ENCODE results near the gene TLE5.

The TLE5 gene

DNA sequence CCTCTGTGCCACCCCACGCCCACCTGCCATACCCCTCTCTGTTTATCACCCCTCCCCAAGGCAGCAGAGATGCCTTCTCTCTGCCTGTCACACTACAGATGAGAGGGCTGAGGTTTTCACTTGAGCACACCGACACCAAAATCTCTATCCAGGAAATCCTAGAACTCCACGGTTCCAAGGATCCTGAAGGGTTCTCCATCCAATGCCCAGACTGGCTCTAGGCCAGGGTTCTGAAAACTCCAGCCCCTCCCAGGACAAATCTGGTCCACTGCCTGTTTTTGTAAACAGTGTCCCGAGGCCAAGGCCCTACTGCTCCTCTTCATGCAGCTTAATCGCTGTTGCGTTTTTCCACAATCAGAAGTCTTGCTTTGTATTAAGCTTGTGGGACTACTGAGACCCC, 53.3 kb downstream of the TLE5 start:
- no peak overlapping the region for H3K27ac ChIP-seq
- DNase-seq, result no peak
- H3K36me3 ChIP-seq (replicated peaks), result no peaks in the 10 kb centered on the region

GRCh38 chr19:3007975-3008374, 54.3 kb downstream of the TLE5 start:
- no peak for TF ChIP-seq CTCF (IDR thresholded peaks at IDR 0.05; ENCODE audit: low read depth, low read length, missing control alignments)
- peaks cover 1% of the 10 kb centered on the region for H3K27me3 ChIP-seq (replicated peaks)
- DNase-seq, result no peak
- no peaks in the 10 kb centered on the region for H3K36me3 ChIP-seq (replicated peaks)
- H3K4me3 ChIP-seq (ENCODE audit: low read depth, low read length), result no peak overlapping the region
- H3K27ac ChIP-seq, result no peak overlapping the region
- in situ Hi-C loops (cut with HindIII; ENCODE audit: low pct_ligation_motif_present, low sequenced_read_pairs), result no loop called here

More for the DNA sequence above, 53.3 kb downstream of the TLE5 start:
- H3K4me3 ChIP-seq (ENCODE audit: low read depth, low read length), result no peak overlapping the region
- in situ Hi-C loops (cut with HindIII; ENCODE audit: low pct_ligation_motif_present, low sequenced_read_pairs), result no loop called here
- TF ChIP-seq CTCF (IDR thresholded peaks at IDR 0.05; ENCODE audit: low read depth, low read length, missing control alignments), result no peak
- H3K27me3 ChIP-seq (replicated peaks), result peaks cover 2% of the 10 kb centered on the region

GRCh38 chr19:3006075-3006767, 56.1 kb downstream of the TLE5 start:
- no peak overlapping the region for H3K4me3 ChIP-seq (ENCODE audit: low read depth, low read length)
- no peaks in the 10 kb centered on the region for H3K27me3 ChIP-seq (replicated peaks)
- TF ChIP-seq CTCF (IDR thresholded peaks at IDR 0.05; ENCODE audit: low read depth, low read length, missing control alignments), result no peak
- no peak for DNase-seq
- H3K36me3 ChIP-seq (replicated peaks), result no peaks in the 10 kb centered on the region
- in situ Hi-C loops (cut with HindIII; ENCODE audit: low pct_ligation_motif_present, low sequenced_read_pairs), result no loop called here
- no peak overlapping the region for H3K27ac ChIP-seq

DNA sequence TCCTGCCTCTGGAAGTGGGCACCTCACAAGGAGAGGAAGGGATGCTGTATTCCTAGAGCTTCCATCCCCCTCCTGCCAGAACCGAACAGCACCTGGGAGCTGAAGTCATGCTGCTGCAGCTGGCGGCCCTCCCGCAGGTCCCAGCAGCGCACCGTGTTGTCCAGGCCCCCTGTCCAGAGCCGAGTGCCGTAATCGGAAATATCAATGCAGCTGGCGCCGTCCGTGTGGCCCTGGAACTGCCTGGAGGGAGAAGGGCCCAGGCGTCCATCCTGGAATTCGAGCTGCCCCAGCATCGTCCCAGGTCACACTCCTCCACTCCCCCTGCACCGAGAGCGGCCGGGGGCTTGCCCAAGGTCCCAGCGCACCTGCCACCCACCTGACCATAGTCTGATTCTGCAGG, 57.0 kb downstream of the TLE5 start:
- no peak overlapping the region for H3K4me3 ChIP-seq (ENCODE audit: low read depth, low read length)
- H3K27ac ChIP-seq, result no peak overlapping the region
- no peaks in the 10 kb centered on the region for H3K36me3 ChIP-seq (replicated peaks)
- no peak for TF ChIP-seq CTCF (IDR thresholded peaks at IDR 0.05; ENCODE audit: low read depth, low read length, missing control alignments)
- in situ Hi-C loops (cut with HindIII; ENCODE audit: low pct_ligation_motif_present, low sequenced_read_pairs), result no loop called here
- DNase-seq, result no peak
- H3K27me3 ChIP-seq (replicated peaks), result no peaks in the 10 kb centered on the region

DNA sequence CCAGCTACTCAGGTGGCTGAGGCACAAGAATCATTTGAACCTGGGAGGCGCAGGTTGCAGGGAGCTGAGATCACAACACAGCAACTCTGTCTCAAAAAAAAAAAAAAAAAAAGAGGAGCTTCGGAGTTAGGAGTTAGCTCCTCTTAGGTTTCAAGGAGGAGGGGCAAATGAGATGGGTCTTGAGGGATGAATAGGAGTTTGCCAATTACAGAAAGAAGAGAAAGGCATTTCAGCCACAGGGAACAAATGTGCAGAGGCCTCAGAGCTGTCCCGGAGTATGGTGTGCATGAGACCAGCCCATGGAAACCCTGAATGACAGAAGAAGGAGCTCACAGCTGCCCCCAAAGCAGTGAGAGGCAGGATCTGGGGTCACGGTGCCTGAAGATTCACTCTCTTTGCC, 57.8 kb downstream of the TLE5 start:
- no peaks in the 10 kb centered on the region for H3K27me3 ChIP-seq (replicated peaks)
- no peak overlapping the region for H3K27ac ChIP-seq
- in situ Hi-C loops (cut with HindIII; ENCODE audit: low pct_ligation_motif_present, low sequenced_read_pairs), result no loop called here
- H3K4me3 ChIP-seq (ENCODE audit: low read depth, low read length), result no peak overlapping the region
- H3K36me3 ChIP-seq (replicated peaks), result no peaks in the 10 kb centered on the region
- DNase-seq, result no peak
- TF ChIP-seq CTCF (IDR thresholded peaks at IDR 0.05; ENCODE audit: low read depth, low read length, missing control alignments), result no peak

- in situ Hi-C loops (cut with HindIII; ENCODE audit: low pct_ligation_motif_present, low sequenced_read_pairs), result no loop called here
- TF ChIP-seq CTCF (IDR thresholded peaks at IDR 0.05; ENCODE audit: low read depth, low read length, missing control alignments), result no peak
- H3K36me3 ChIP-seq (replicated peaks), result no peaks in the 10 kb centered on the region
Measured at GRCh38 chr19:3003046-3003445, 59.2 kb downstream of the TLE5 start.

More at GRCh38 chr19:3003046-3003445, 59.2 kb downstream of the TLE5 start:
- H3K27me3 ChIP-seq (replicated peaks), result no peaks in the 10 kb centered on the region
- H3K4me3 ChIP-seq (ENCODE audit: low read depth, low read length), result no peak overlapping the region
- no peak overlapping the region for H3K27ac ChIP-seq
- DNase-seq, result no peak

Measured in brain microvascular endothelial cell (primary cell).